ENCODE results near the gene RGS7. TPM values are rescaled to one million over a fixed set of nuclear protein-coding genes. Genes with fewer than 3 reads are reported as not detected.

The RGS7 gene
- total and polyA plus RNA-seq, 2 of the 4 experiments (the other 2 are of a cell fraction): 0.58 to 0.72 TPM

DNA sequence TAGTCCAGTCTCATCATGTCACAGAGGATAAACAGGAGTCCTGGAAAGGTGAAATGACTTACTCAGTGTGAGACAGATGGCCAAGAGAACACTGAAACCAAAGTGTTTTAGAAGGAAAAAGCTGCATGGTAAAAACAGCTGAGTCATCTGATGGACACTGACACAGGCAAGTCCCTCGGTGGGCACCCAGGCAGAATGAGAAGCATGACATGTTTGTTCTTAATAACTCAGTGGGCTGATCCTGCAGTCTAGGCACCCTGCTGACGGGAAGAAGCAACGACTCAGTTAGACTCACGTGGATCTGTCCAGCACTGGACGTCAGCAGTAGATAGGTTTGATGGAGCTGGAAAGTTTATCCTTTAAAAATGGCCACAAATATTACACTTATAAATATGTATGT lies 116.9 kb downstream of the RGS7 start:
- Histone ChIP-seq H2BK5ac (ENCODE audit: low read depth, low read length, poor library complexity, severe bottlenecking) (no peak overlapping the region), H3K79me1 (ENCODE audit: low read depth in 1 of 2, low read length in 2 of 2) (no peaks in the 10 kb centered on the region), H3K36me3 (ENCODE audit: control insufficient read depth, insufficient read depth, low read length) (no peaks in the 10 kb centered on the region), H3K4me3 (ENCODE audit: insufficient read depth, low read depth, low read length) (no peak overlapping the region), H2BK120ac (ENCODE audit: low read depth, low read length) (no peak overlapping the region), H3K18ac (ENCODE audit: low read depth, low read length) (no peak overlapping the region), H3K4ac (ENCODE audit: low read depth, low read length) (no peak overlapping the region), H2BK15ac (ENCODE audit: low read depth, low read length) (no peak overlapping the region), H2AFZ (replicated peaks; ENCODE audit: low read length, poor library complexity) (no peak overlapping the region), H3K27me3 (ENCODE audit: control insufficient read depth, insufficient read depth, low read length) (no peaks in the 10 kb centered on the region), H3K4me1 (ENCODE audit: control insufficient read depth, insufficient read depth, low read length) (no peaks in the 10 kb centered on the region), H2BK20ac (ENCODE audit: low read depth, low read length) (no peak overlapping the region), H3K27ac (ENCODE audit: insufficient read depth, low read length) (no peak overlapping the region), H3K56ac (ENCODE audit: extremely low read depth, insufficient read depth, low read length) (no peak overlapping the region), H2AK5ac (ENCODE audit: low read depth, low read length) (no peak overlapping the region), H3K9me1 (ENCODE audit: insufficient read depth, low read length) (no peaks in the 10 kb centered on the region), H3K9ac (ENCODE audit: low read depth, low read length) (no peak overlapping the region), H4K8ac (ENCODE audit: low read depth in 2 of 2, low read length in 2 of 2) (no peak overlapping the region), H3K23ac (ENCODE audit: low read depth, low read length) (no peak overlapping the region), H3K4me2 (ENCODE audit: low read depth, low read length) (no peak overlapping the region), H4K5ac (ENCODE audit: low read depth, low read length) (no peak overlapping the region), H3K14ac (replicated peaks; ENCODE audit: low read depth, low read length) (no peak overlapping the region), H3K9me3 (ENCODE audit: control insufficient read depth, insufficient read depth, low read length) (peaks cover 6% of the 10 kb centered on the region), H2AK9ac (replicated peaks; ENCODE audit: low read depth, low read length, poor library complexity) (no peak overlapping the region), H4K91ac (ENCODE audit: insufficient read depth, low read depth, low read length) (no peak overlapping the region), H4K20me1 (ENCODE audit: insufficient read depth, low read length) (no peaks in the 10 kb centered on the region)
- no peak for ATAC-seq (ENCODE audit: low read depth)
- intact Hi-C loops (cut with micrococcal nuclease): no loop called here
- no TSS peak for BruUV-seq (replicated peaks)
- 33% methylated on average over 1 of the region's 5 CpGs; no CpG with 5 or more reads in 1 of the 2 experiments for WGBS, 2 experiments (ENCODE audit: extremely low coverage in 2 of 2, insufficient read length in 1 of 2)
- dilution Hi-C loops (cut with HindIII; ENCODE audit: low sequenced_read_pairs, unreplicated experiment): no loop called here
- TF ChIP-seq BHLHE40 (IDR thresholded peaks at IDR 0.05; ENCODE audit: low read depth, low read length) (no peak), NFE2L2 (IDR thresholded peaks at IDR 0.05; ENCODE audit: low read depth, low read length) (peak; percentile 67), USF2 (IDR thresholded peaks at IDR 0.05; ENCODE audit: low read depth, low read length) (no peak)
- DNase-seq: no peak
- in situ Hi-C loops (cut with MboI; ENCODE audit: low sequenced_read_pairs): no loop called here
- ChIA-PET CTCF (no interaction called here), POLR2A (ENCODE audit: unreplicated experiment) (no interaction called here)

Measured in IMR-90 (cell line).